HEK293 (cell line): ENCODE data around the gene CIZ1.

Experiments
- CTCF ChIA-PET: fragments of 350-600 bp; formaldehyde crosslinking; extraction: SDS; loops from one replicate; lab custom pipeline; 2021; ENCODE audit warnings: antibody characterized with exemption; lab: Yijun Ruan, JAX
- POLR2A ChIA-PET: fragments of 300-600 bp; formaldehyde crosslinking; extraction: SDS; loops from one replicate; lab custom pipeline; 2020; ENCODE audit warnings: antibody characterized with exemption, inconsistent platforms; lab: Yijun Ruan, JAX
- H3K27ac ChIP-seq: fragments of 200-500 bp; sonication (Bioruptor generic); 2 replicates; pipeline ENCODE4 v1.5.1; 2014; ENCODE audit warnings: low read depth, low read length, control low read depth, inconsistent platforms; ENCODE audit errors: extremely low read depth
- H3K36me3 ChIP-seq, 2 experiments: fragments of 200-500 bp in 1 of 2; sonication (Bioruptor generic) in 1 of 2; 1 replicate in 1 of 2; 2 replicates in 1 of 2; pipeline ENCODE4 v1.5.1; 2014 to 2017; ENCODE audit warnings: inconsistent platforms in 2 of 2, low read length in 2 of 2; ENCODE audit not compliant: control insufficient read depth in 2 of 2, insufficient read depth in 1 of 2
- H3K4me1 ChIP-seq: fragments of 200-500 bp; sonication (Bioruptor generic); 2 replicates; pipeline ENCODE4 v1.5.1; 2014; ENCODE audit warnings: mild to moderate bottlenecking, low read length, inconsistent platforms; ENCODE audit not compliant: control insufficient read depth, insufficient read depth
- H3K4me3 ChIP-seq: 2 replicates; pipeline ENCODE4 v1.5.1; 2011; ENCODE audit warnings: low read depth, mild to moderate bottlenecking, control low read depth, low read length, moderate library complexity
- H3K9me3 ChIP-seq: fragments of 200-500 bp; sonication (Bioruptor generic); 2 replicates; pipeline ENCODE4 v1.5.1; 2014; ENCODE audit warnings: low read depth, low read length, inconsistent platforms; ENCODE audit not compliant: control insufficient read depth, insufficient read depth
- BCL11B ChIP-seq: fragments of 450-650 bp; formaldehyde crosslinking; IDR thresholded peaks from 2 replicates; pipeline ENCODE4 v1.5.1; 2016; ENCODE audit warnings: low read depth, missing biosample characterization, missing genetic modification characterization
- BCL6B ChIP-seq: fragments of 450-650 bp; formaldehyde crosslinking; IDR thresholded peaks from 2 replicates; pipeline ENCODE4 v1.5.1; 2017; ENCODE audit warnings: missing biosample characterization, missing genetic modification characterization
- MYNN ChIP-seq: fragments of 450-650 bp; formaldehyde crosslinking; IDR thresholded peaks from 2 replicates; pipeline ENCODE4 v1.5.1; 2016; ENCODE audit warnings: missing biosample characterization, missing genetic modification characterization, borderline replicate concordance
- OSR2 ChIP-seq: fragments of 450-650 bp; formaldehyde crosslinking; IDR thresholded peaks from 2 replicates; pipeline ENCODE4 v1.5.1; 2016; ENCODE audit warnings: missing biosample characterization, missing genetic modification characterization
- PBX3 ChIP-seq: sonication (generic); formaldehyde crosslinking; IDR thresholded peaks from 2 replicates; pipeline ENCODE4 v1.8.1; 2022; ENCODE audit warnings: mild to moderate bottlenecking, moderate library complexity, missing genetic modification reagents
- PRDM10 ChIP-seq: fragments of 450-650 bp; formaldehyde crosslinking; IDR thresholded peaks from 2 replicates; pipeline ENCODE4 v1.5.1; 2016; ENCODE audit warnings: missing biosample characterization, missing genetic modification characterization
- PRDM4 ChIP-seq: fragments of 450-650 bp; formaldehyde crosslinking; IDR thresholded peaks from 2 replicates; pipeline ENCODE4 v1.5.1; 2017; ENCODE audit warnings: missing biosample characterization, missing genetic modification characterization
- ZFP69B ChIP-seq: fragments of 450-650 bp; formaldehyde crosslinking; IDR thresholded peaks from 2 replicates; pipeline ENCODE4 v1.5.1; 2016; ENCODE audit warnings: missing biosample characterization, missing genetic modification characterization
- ZNF121 ChIP-seq: fragments of 450-650 bp; formaldehyde crosslinking; IDR thresholded peaks from 2 replicates; pipeline ENCODE4 v1.5.1; 2016; ENCODE audit warnings: missing biosample characterization, missing genetic modification characterization
- ZNF2 ChIP-seq: fragments of 450-650 bp; formaldehyde crosslinking; IDR thresholded peaks from 2 replicates; pipeline ENCODE4 v1.5.1; 2016; ENCODE audit warnings: missing biosample characterization, missing genetic modification characterization
- ZNF24 ChIP-seq: fragments of 450-650 bp; formaldehyde crosslinking; IDR thresholded peaks from 2 replicates; pipeline ENCODE4 v1.5.1; 2016; ENCODE audit warnings: missing biosample characterization, missing genetic modification characterization
- ZNF362 ChIP-seq: fragments of 450-650 bp; formaldehyde crosslinking; IDR thresholded peaks from 2 replicates; pipeline ENCODE4 v1.5.1; 2016; ENCODE audit warnings: missing biosample characterization, missing genetic modification characterization
- ZNF394 ChIP-seq: fragments of 450-650 bp; formaldehyde crosslinking; IDR thresholded peaks from 2 replicates; pipeline ENCODE4 v1.5.1; 2016; ENCODE audit warnings: missing biosample characterization, missing genetic modification characterization, mild to moderate bottlenecking, moderate library complexity, borderline replicate concordance
- ZNF433 ChIP-seq: fragments of 450-650 bp; formaldehyde crosslinking; IDR thresholded peaks from 2 replicates; pipeline ENCODE4 v1.5.1; 2016; ENCODE audit warnings: missing biosample characterization, missing genetic modification characterization, low read depth
- ZNF555 ChIP-seq: fragments of 450-650 bp; formaldehyde crosslinking; conservative IDR thresholded peaks from 2 replicates; pipeline ENCODE4 v1.5.1; 2017; ENCODE audit warnings: missing biosample characterization, mild to moderate bottlenecking, missing genetic modification characterization, inconsistent platforms
- ZNF558 ChIP-seq: fragments of 450-650 bp; formaldehyde crosslinking; IDR thresholded peaks from 2 replicates; pipeline ENCODE4 v1.5.1; 2016; ENCODE audit warnings: missing biosample characterization, missing genetic modification characterization
- ZNF610 ChIP-seq: fragments of 450-650 bp; formaldehyde crosslinking; IDR thresholded peaks from 2 replicates; pipeline ENCODE4 v1.5.1; 2016; ENCODE audit warnings: missing biosample characterization, missing genetic modification characterization, borderline replicate concordance
- ZNF677 ChIP-seq: fragments of 450-650 bp; IDR thresholded peaks from 2 replicates; pipeline ENCODE4 v1.5.0; 2018; ENCODE audit warnings: missing biosample characterization, mild to moderate bottlenecking, missing genetic modification characterization, moderate library complexity
- ZSCAN30 ChIP-seq: fragments of 450-650 bp; IDR thresholded peaks from 2 replicates; pipeline ENCODE4 v1.5.1; 2018; ENCODE audit warnings: missing biosample characterization, mild to moderate bottlenecking, missing genetic modification characterization, moderate library complexity
- ZSCAN4 ChIP-seq: fragments of 450-650 bp; formaldehyde crosslinking; IDR thresholded peaks from 2 replicates; pipeline ENCODE4 v1.5.1; 2017; ENCODE audit warnings: missing biosample characterization, missing genetic modification characterization

The CIZ1 gene

GRCh38 chr9:128175102-128175563 lies 16.2 kb downstream of the CIZ1 start:
- Histone ChIP-seq H3K9me3 (no peaks in the 10 kb centered on the region), H3K4me3 (no peak overlapping the region), H3K27ac (no peak overlapping the region)
- TF ChIP-seq ZSCAN30 (tag by site-specific recombination) (no peak), PRDM10 (tag by site-specific recombination) (no peak), BCL11B (tag by site-specific recombination) (no peak), ZNF2 (no peak), PBX3 (CRISPR knock-in tag) (no peak), ZNF558 (tag by site-specific recombination) (no peak), BCL6B (no peak), ZNF121 (tag by site-specific recombination) (no peak), ZNF24 (tag by site-specific recombination) (no peak), OSR2 (tag by site-specific recombination) (no peak), ZNF677 (tag by site-specific recombination) (no peak), ZNF433 (tag by site-specific recombination) (no peak), ZNF610 (no peak), MYNN (tag by site-specific recombination) (no peak), ZFP69B (tag by site-specific recombination) (no peak), ZNF555 (no peak), PRDM4 (tag by site-specific recombination) (no peak), ZNF394 (tag by site-specific recombination) (no peak), ZNF362 (tag by site-specific recombination) (no peak), ZSCAN4 (no peak)
- TF ChIP-seq, all 188 proteins: peak for 0
- CTCF ChIA-PET = interaction anchor here (0.6 to 1.5 kb wide), 5 partner anchors 9 to 98 kb away, joined by 3 to 8 read pairs (median 4); partner anchors contain the start of gene CIZ1
- Histone ChIP-seq H3K36me3 (peaks cover 0 to 65% of the 10 kb centered on the region in 2 experiments; a peak in 2 of 3 replicates), H3K4me1 (no peaks in the 10 kb centered on the region)
- POLR2A ChIA-PET = interaction anchor here (0.7 to 2.4 kb wide), 3 partner anchors 12 to 15 kb away, joined by 3 to 8 read pairs (median 4); partner anchors contain the start of gene BBLN
